COLO668 (cell line): ENCODE data around the gene SEMA3D.

Experiments
- DNase-seq: peaks from one replicate; lab custom pipeline; 2025; ENCODE audit not compliant: unreplicated experiment; lab: John Stamatoyannopoulos, UW

The SEMA3D gene

GRCh38 chr7:85130702-85131101 lies 56.2 kb downstream of the SEMA3D start:
- no peak for DNase-seq

- no peak for DNase-seq
Observed at GRCh38 chr7:85126383-85126782, 60.5 kb downstream of the SEMA3D start.

GRCh38 chr7:85125651-85126131 lies 61.2 kb downstream of the SEMA3D start:
- no peak for DNase-seq

GRCh38 chr7:85125176-85125575 lies 61.7 kb downstream of the SEMA3D start:
- no peak for DNase-seq

GRCh38 chr7:85119934-85120333 lies 66.9 kb downstream of the SEMA3D start:
- no peak for DNase-seq

GRCh38 chr7:85115862-85116261 lies 71.0 kb downstream of the SEMA3D start:
- no peak for DNase-seq

- DNase-seq: no peak
Observed at GRCh38 chr7:85115006-85115405, 71.8 kb downstream of the SEMA3D start.

GRCh38 chr7:85114342-85114741 lies 72.5 kb downstream of the SEMA3D start:
- DNase-seq: no peak

- no peak for DNase-seq
Observed at GRCh38 chr7:85111761-85112160, 75.1 kb downstream of the SEMA3D start.

- DNase-seq: no peak
Observed at GRCh38 chr7:85106719-85107118, 80.1 kb downstream of the SEMA3D start.

GRCh38 chr7:85104432-85105205 lies 82.2 kb downstream of the SEMA3D start:
- no peak for DNase-seq

- DNase-seq: no peak
Observed at GRCh38 chr7:85103962-85104361, 82.9 kb downstream of the SEMA3D start.

GRCh38 chr7:85103357-85103756 lies 83.5 kb downstream of the SEMA3D start:
- DNase-seq: no peak

- no peak for DNase-seq
Observed at GRCh38 chr7:85102813-85103350, 84.0 kb downstream of the SEMA3D start.

GRCh38 chr7:85101347-85101746 lies 85.5 kb downstream of the SEMA3D start:
- DNase-seq: no peak

GRCh38 chr7:85097844-85098243 lies 89.0 kb downstream of the SEMA3D start:
- no peak for DNase-seq

- no peak for DNase-seq
Observed at GRCh38 chr7:85095806-85096205, 91.0 kb downstream of the SEMA3D start.

GRCh38 chr7:85095366-85095765 lies 91.5 kb downstream of the SEMA3D start:
- no peak for DNase-seq

- DNase-seq: no peak
Observed at GRCh38 chr7:85094046-85094725, 92.7 kb downstream of the SEMA3D start.

- no peak for DNase-seq
Observed at GRCh38 chr7:85091565-85091928, 95.3 kb downstream of the SEMA3D start.

GRCh38 chr7:85090919-85091564 lies 95.8 kb downstream of the SEMA3D start:
- DNase-seq: no peak

- no peak for DNase-seq
Observed at GRCh38 chr7:85090143-85090542, 96.7 kb downstream of the SEMA3D start.
